Gastrocnemius medialis (tissue), 4 donors: Measurements from ENCODE around the gene RASSF6. TPM values are rescaled to one million over a fixed set of nuclear protein-coding genes. Genes with fewer than 3 reads are reported as not detected.

ENCODE experiments used
- ATAC-seq, 2 donors: fragments of 150-250 bp; one replicate each; pipeline ENCODE4 v1.9.1; 2016
- DNase-seq, 2 donors: peaks; one replicate each; pipeline ENCODE4 v3.0.0-alpha.2; 2019
- H3K27ac ChIP-seq, 4 donors: fragments of 200-600 bp; sonication (generic); 1 replicate in 1 of 4; 2 replicates in 3 of 4; pipeline ENCODE4 v1.5.1; 2016 to 2018; ENCODE audit warnings: mild to moderate bottlenecking in 2 of 4, moderate library complexity in 1 of 4
- H3K27me3 ChIP-seq, 3 donors: fragments of 200-600 bp; sonication (generic) in 2 of 3; 1 replicate in 1 of 3; 2 replicates in 2 of 3; pipeline versions ENCODE4 v1.5.1 to v1.6.0; 2016 to 2019; ENCODE audit warnings: mild to moderate bottlenecking in 1 of 3, moderate library complexity in 1 of 3
- H3K36me3 ChIP-seq, 2 donors: fragments of 200-600 bp; sonication (generic) in 1 of 2; one replicate each; pipeline ENCODE4 v1.5.1; 2017 to 2018
- H3K4me1 ChIP-seq, 2 donors: fragments of 200-600 bp; sonication (generic) in 1 of 2; one replicate each; pipeline ENCODE4 v1.5.1; 2016 to 2017; ENCODE audit warnings: mild to moderate bottlenecking in 2 of 2
- H3K4me3 ChIP-seq, 4 donors: fragments of 200-600 bp; sonication (generic) in 3 of 4; 1 replicate in 1 of 4; 2 replicates in 3 of 4; pipeline ENCODE4 v1.5.1; 2016 to 2019; ENCODE audit warnings: mild to moderate bottlenecking in 2 of 4
- H3K9me3 ChIP-seq, 3 donors: fragments of 200-600 bp; sonication (generic) in 2 of 3; 1 replicate in 1 of 3; 2 replicates in 2 of 3; pipeline ENCODE4 v1.5.1; 2016 to 2019
- CTCF ChIP-seq, 5 experiments: fragments of 450-650 bp in 3 of 5; fragments of 200-600 bp in 2 of 5; sonication (generic) in 2 of 5; IDR thresholded peaks in 4 of 5; conservative IDR thresholded peaks in 1 of 5; 1 replicate in 4 of 5; 2 replicates in 1 of 5; pipeline ENCODE4 v1.5.1; 2016 to 2019; ENCODE audit warnings: antibody characterized with exemption in 5 of 5, mild to moderate bottlenecking in 3 of 5, moderate library complexity in 3 of 5
- POLR2A ChIP-seq, 2 donors: fragments of 450-650 bp; IDR thresholded peaks; one replicate each; pipeline ENCODE4 v1.6.1; 2017; ENCODE audit warnings: antibody characterized with exemption in 2 of 2, mild to moderate bottlenecking in 2 of 2, moderate library complexity in 2 of 2
- in situ Hi-C, 4 donors: fragments of 200-750 bp; cut with MboI; loops; one replicate each; pipeline versions ENCODE4 v1.15.0 to v1.8.0; 2017; ENCODE audit warnings: low sequenced_read_pairs in 4 of 4
- intact Hi-C: fragments of 100-400 bp; cut with DNase I; formaldehyde crosslinking; loops from one replicate; pipeline ENCODE4 v1.15.1; 2023; ENCODE audit warnings: low total_unique reads
- total RNA-seq, 4 donors: library from RNA; depleted of rRNA; stranded (reverse); fragments of >200 nt; gene quantifications; one replicate each; pipeline versions ENCODE4 v1.1.0 to v1.2.3, GENCODE V29; 2016

The RASSF6 gene
- total RNA-seq, 4 donors from 2014 or later, result 0.15 to 0.27 TPM; not detected in 2

GRCh38 chr4:73617256-73617655 lies 3.0 kb downstream of the RASSF6 start:
- in situ Hi-C loops (no loop called here), intact Hi-C loops (no loop called here)
- no peak overlapping the region for H3K27ac ChIP-seq
- peaks cover 0 to 5% (median 0%) of the 10 kb centered on the region in 3 donors for H3K27me3 ChIP-seq
- H3K36me3 ChIP-seq, result no peaks in the 10 kb centered on the region
- ATAC-seq (no peak), DNase-seq (no peak)
- H3K9me3 ChIP-seq, result no peaks in the 10 kb centered on the region
- H3K4me1 ChIP-seq, result peaks cover 0 to 4% of the 10 kb centered on the region in 2 donors
- no peak for TF ChIP-seq POLR2A (IDR thresholded peaks at IDR 0.05)
- no peak for TF ChIP-seq CTCF (IDR thresholded peaks at IDR 0.05 in 4 of 5, conservative IDR thresholded peaks at IDR 0.05 in 1 of 5)
- no peak overlapping the region for H3K4me3 ChIP-seq

GRCh38 chr4:73615613-73616012 lies 4.6 kb downstream of the RASSF6 start:
- Histone ChIP-seq H3K27ac (no peak overlapping the region), H3K27me3 (peaks cover 0 to 4% (median 0%) of the 10 kb centered on the region in 3 donors), H3K4me1 (peaks cover 0 to 3% of the 10 kb centered on the region in 2 donors), H3K36me3 (no peaks in the 10 kb centered on the region), H3K4me3 (no peak overlapping the region), H3K9me3 (no peaks in the 10 kb centered on the region)
- TF ChIP-seq CTCF (IDR thresholded peaks at IDR 0.05 in 4 of 5, conservative IDR thresholded peaks at IDR 0.05 in 1 of 5) (no peak), POLR2A (IDR thresholded peaks at IDR 0.05) (no peak)
- DNase-seq, result no peak
- no peak for ATAC-seq
- intact Hi-C loops, result no loop called here
- in situ Hi-C loops, result no loop called here

- H3K4me1 ChIP-seq, result no peaks in the 10 kb centered on the region
- H3K4me3 ChIP-seq, result no peak overlapping the region
- no peak for TF ChIP-seq POLR2A (IDR thresholded peaks at IDR 0.05)
- no peak for TF ChIP-seq CTCF (IDR thresholded peaks at IDR 0.05 in 4 of 5, conservative IDR thresholded peaks at IDR 0.05 in 1 of 5)
- peaks cover 0 to 2% (median 0%) of the 10 kb centered on the region in 3 donors for H3K27me3 ChIP-seq
- intact Hi-C loops (no loop called here), in situ Hi-C loops (no loop called here)
- H3K9me3 ChIP-seq, result no peaks in the 10 kb centered on the region
- ATAC-seq, result no peak
- H3K27ac ChIP-seq, result no peak overlapping the region
- DNase-seq, result no peak
- H3K36me3 ChIP-seq, result no peaks in the 10 kb centered on the region
Measured at GRCh38 chr4:73614311-73614867, 5.8 kb downstream of the RASSF6 start.

- intact Hi-C loops, result no loop called here
- Histone ChIP-seq H3K4me3 (no peak overlapping the region), H3K27ac (no peak overlapping the region), H3K36me3 (no peaks in the 10 kb centered on the region), H3K9me3 (no peaks in the 10 kb centered on the region), H3K4me1 (no peaks in the 10 kb centered on the region), H3K27me3 (peaks cover 0 to 2% (median 0%) of the 10 kb centered on the region in 3 donors)
- ATAC-seq (no peak), DNase-seq (no peak)
- TF ChIP-seq POLR2A (IDR thresholded peaks at IDR 0.05), result no peak
- no peak for TF ChIP-seq CTCF (IDR thresholded peaks at IDR 0.05 in 4 of 5, conservative IDR thresholded peaks at IDR 0.05 in 1 of 5)
- in situ Hi-C loops, result no loop called here
Measured at GRCh38 chr4:73613130-73613529, 7.1 kb downstream of the RASSF6 start.

- no peak for TF ChIP-seq POLR2A (IDR thresholded peaks at IDR 0.05)
- no peak for TF ChIP-seq CTCF (IDR thresholded peaks at IDR 0.05 in 4 of 5, conservative IDR thresholded peaks at IDR 0.05 in 1 of 5)
- Histone ChIP-seq H3K4me1 (no peaks in the 10 kb centered on the region), H3K27ac (no peak overlapping the region), H3K9me3 (no peaks in the 10 kb centered on the region), H3K4me3 (no peak overlapping the region), H3K36me3 (no peaks in the 10 kb centered on the region), H3K27me3 (peaks cover 0 to 2% (median 0%) of the 10 kb centered on the region in 3 donors)
- intact Hi-C loops (no loop called here), in situ Hi-C loops (no loop called here)
- ATAC-seq (no peak), DNase-seq (no peak)
Measured at GRCh38 chr4:73612032-73612431, 8.2 kb downstream of the RASSF6 start.
